ENCODE results near the gene TPCN2. TPM values are rescaled to one million over a fixed set of nuclear protein-coding genes. Genes with fewer than 3 reads are reported as not detected.
"Not testable (repeated sequence)": the region's sequence is repeated elsewhere in the genome, so short reads cannot be mapped to it uniquely, and the experiment has no call there.

TPCN2 gene
- total RNA-seq = 10 to 100 TPM in 2 of 10 donors, 1 to 10 TPM in 8; 4.8 to 13.0 (median 7.8) TPM
- polyA plus RNA-seq = 10 to 100 TPM in 1 of 2 donors, 1 to 10 TPM in 1; 3.4 to 19.2 TPM
- long read RNA-seq, donor 1, partial matches to known transcripts = 4 of 19 reads
- long read RNA-seq, donor 1, other reads (novel, unspliced or antisense) = 13 of 19 reads
- long read RNA-seq, donor 2, partial matches to known transcripts = 11 of 34 reads
- long read RNA-seq, donor 2, other reads (novel, unspliced or antisense) = 22 of 34 reads
- long read RNA-seq, donor 3, partial matches to known transcripts = 10 of 32 reads
- long read RNA-seq, donor 3, other reads (novel, unspliced or antisense) = 18 of 32 reads

DNA sequence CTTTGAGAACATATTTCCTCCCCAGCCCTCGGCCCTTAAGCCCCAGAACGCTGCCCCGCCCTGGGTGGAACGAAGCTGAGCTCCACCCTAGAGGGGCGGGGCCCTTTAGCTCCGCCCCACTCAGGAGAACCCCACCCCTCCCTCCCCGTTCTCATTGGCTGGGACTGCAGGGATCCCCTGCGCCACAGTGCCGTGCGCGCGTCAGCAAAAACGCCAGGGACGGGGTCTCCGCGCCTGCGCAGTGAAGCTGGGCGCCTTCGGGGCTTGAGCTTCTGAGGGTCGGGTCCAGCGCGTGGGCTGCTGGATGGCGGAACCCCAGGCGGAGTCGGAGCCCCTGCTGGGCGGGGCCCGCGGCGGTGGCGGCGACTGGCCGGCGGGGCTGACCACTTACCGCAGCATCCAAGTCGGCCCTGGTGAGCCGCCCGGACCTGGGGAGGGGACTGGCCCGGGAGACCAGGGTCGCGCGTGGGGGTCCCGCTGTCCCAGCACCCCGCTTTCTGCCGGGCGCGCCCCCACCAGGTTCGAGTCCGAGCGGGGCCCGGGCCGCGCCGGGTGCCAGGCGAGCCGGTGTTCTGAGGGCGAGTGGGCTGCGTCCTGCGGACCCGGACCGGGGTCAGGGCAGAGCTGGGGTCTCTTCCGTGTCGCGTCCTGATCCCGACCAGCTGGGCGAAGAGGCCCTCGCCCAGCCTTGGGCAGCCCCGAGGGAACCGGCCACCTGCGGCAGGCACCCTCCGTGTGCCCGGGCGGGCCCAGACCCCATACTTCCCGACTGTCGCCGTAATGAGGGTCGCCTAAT is at the start of gene TPCN2:
Gene TPCN2 (plus strand): TSS at position 239 of the 796 bp plus-strand sequence. CDS start 66 bp downstream, at position 305.
- no peaks in the 10 kb centered on the region for H3K9me3 ChIP-seq
- H3K27ac ChIP-seq = peak within 1 kb of the TSS; percentile 66 to 99 (median 93)
- peaks cover 0 to 3% (median 0%) of the 10 kb centered on the region in 9 donors for H3K36me3 ChIP-seq
- ATAC-seq (peak; percentile 87 to 96 (median 94)), DNase-seq (peak; percentile 92 to 95)
- peaks cover 4 to 60% (median 48%) of the 10 kb centered on the region in 9 donors for H3K4me1 ChIP-seq
- no peaks in the 10 kb centered on the region for H3K27me3 ChIP-seq
- intact Hi-C loops (cut with DNase I) = loop anchor here in 6 of 10 donors (10.0 kb wide), 1 partner anchor 124 kb away; no protein-coding TSS in a partner anchor
- H3K4me3 ChIP-seq = peak within 1 kb of the TSS; percentile 88 to 99 (median 94)
- TF ChIP-seq, protein P1, sequence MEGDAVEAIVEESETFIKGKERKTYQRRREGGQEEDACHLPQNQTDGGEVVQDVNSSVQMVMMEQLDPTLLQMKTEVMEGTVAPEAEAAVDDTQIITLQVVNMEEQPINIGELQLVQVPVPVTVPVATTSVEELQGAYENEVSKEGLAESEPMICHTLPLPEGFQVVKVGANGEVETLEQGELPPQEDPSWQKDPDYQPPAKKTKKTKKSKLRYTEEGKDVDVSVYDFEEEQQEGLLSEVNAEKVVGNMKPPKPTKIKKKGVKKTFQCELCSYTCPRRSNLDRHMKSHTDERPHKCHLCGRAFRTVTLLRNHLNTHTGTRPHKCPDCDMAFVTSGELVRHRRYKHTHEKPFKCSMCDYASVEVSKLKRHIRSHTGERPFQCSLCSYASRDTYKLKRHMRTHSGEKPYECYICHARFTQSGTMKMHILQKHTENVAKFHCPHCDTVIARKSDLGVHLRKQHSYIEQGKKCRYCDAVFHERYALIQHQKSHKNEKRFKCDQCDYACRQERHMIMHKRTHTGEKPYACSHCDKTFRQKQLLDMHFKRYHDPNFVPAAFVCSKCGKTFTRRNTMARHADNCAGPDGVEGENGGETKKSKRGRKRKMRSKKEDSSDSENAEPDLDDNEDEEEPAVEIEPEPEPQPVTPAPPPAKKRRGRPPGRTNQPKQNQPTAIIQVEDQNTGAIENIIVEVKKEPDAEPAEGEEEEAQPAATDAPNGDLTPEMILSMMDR (IDR thresholded peaks at IDR 0.05) = no peak
- WGBS, 2 donors = 0% methylated on average over 67 to 76 of the region's 76 CpGs

DNA sequence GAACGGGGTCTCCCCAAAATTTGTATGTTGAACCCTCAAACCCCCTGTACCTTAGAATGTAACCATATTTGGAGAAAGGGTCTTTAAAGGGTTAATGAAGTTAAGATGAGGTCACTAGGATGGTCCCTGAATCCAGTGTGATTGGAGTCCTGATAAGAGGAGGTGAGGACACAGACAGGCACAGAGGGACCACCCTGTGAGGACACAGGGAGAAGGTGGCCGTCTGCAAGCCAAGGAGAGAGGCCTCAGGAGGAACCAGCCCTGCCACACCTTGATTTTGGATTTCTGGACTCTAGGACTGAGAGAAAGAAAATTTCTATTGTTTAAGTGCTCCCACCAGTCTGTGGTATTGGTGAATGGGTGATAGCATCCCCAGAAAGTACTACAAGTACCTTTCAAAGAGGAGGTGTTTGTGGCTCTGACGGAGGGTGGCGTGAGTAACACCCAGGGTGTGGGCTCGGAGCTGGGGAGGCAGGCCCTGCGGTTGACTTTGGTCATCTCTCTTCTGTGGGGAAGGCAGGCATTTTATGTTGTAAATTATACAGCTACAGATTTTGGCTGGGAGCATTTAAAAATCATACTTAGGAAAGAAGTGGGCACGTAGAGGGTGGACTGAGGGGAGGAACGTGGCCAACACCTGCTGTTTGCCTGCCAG is 49.5 kb upstream of the TPCN2 start:
- 89 to 93% methylated on average over 8 of the region's 8 CpGs for WGBS, 2 donors
- DNase-seq = peak in 1 of 2 donors; percentile 1
- H3K36me3 ChIP-seq = peaks cover 0 to 2% (median 0%) of the 10 kb centered on the region in 9 donors
- TF ChIP-seq, protein P1 (IDR thresholded peaks at IDR 0.05) = no peak
- H3K9me3 ChIP-seq = no peaks in the 10 kb centered on the region
- no peak for ATAC-seq
- peaks cover 0 to 32% (median 14%) of the 10 kb centered on the region in 9 donors for H3K4me1 ChIP-seq
- H3K27ac ChIP-seq = no peak overlapping the region
- peaks cover 0 to 5% (median 2%) of the 10 kb centered on the region in 7 donors for H3K27me3 ChIP-seq
- intact Hi-C loops (cut with DNase I) = no loop called here
- H3K4me3 ChIP-seq = no peak overlapping the region

DNA sequence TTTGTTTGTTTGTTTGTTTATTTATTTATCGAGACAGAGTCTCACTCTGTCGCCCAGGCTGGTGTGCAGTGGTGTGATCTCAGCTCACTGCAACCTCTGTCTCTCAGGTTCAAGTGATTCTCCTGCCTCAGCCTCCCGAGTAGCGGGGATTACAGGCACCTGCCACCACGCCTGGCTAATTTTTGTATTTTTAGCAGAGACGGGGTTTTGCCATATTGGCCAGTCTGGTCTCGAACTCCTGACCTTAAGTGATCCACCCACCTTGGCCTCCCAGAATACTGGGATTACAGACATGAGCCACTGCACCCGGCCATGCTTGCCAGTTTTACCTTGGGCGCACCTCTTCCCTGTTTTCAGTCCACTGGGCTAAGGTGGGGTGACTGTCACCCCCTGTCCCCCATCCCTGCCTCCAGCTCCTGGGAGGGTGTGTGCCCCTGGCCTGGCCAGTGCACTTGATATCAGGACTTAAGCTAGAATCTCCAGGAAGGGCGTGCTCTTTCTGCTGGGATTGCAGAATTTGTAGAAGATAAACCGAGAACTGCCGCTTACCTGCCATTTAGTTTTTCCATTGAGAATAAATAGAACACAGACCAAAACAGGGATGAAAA is 48.9 kb upstream of the TPCN2 start:
- H3K4me3 ChIP-seq; H3K27me3 ChIP-seq; H3K36me3 ChIP-seq; ATAC-seq; intact Hi-C loops (cut with DNase I); H3K9me3 ChIP-seq: not testable (repeated sequence)
- H3K4me1 ChIP-seq = peaks cover 0 to 32% (median 14%) of the 10 kb centered on the region in 9 donors
- peak overlapping the region in 2 of 10 donors; percentile 37 to 51 for H3K27ac ChIP-seq
- WGBS, 2 donors = 96 to 98% methylated on average over 12 of the region's 12 CpGs
- peak in 1 of 2 donors; percentile 2 for DNase-seq

DNA sequence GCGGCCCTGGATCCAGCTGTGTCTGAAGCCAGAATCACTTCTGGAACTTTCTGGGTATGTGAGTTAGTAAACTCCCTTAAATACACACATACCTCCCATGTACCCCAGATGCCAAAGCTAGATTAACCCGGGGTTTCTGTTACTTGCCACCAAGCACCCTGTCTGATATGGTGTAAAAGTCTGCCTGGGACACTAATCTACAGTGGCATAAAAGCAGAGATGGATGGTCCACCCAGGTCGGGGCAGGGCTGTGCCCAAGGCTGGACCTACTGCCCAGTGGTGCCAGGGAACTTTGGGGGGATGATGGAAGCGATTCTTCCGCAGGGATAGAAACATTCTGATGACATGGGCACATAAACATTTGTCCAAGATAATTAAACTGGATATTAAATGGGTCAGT is 48.3 kb upstream of the TPCN2 start:
- Histone ChIP-seq H3K9me3 (no peaks in the 10 kb centered on the region), H3K4me3 (no peak overlapping the region), H3K4me1 (peaks cover 0 to 32% (median 14%) of the 10 kb centered on the region in 9 donors), H3K36me3 (peaks cover 0 to 7% (median 0%) of the 10 kb centered on the region in 9 donors), H3K27me3 (peaks cover 0 to 3% (median 0%) of the 10 kb centered on the region in 7 donors), H3K27ac (peak overlapping the region in 7 of 10 donors; percentile 6 to 51 (median 38))
- TF ChIP-seq, protein P1 (IDR thresholded peaks at IDR 0.05) = no peak
- WGBS, 2 donors = 81 to 91% methylated on average over 5 of the region's 5 CpGs
- DNase-seq = no peak
- intact Hi-C loops (cut with DNase I) = no loop called here
- no peak for ATAC-seq

All from heart right ventricle (tissue), 16 donors.